IPS-20b (cell line): ENCODE results near the gene FHIT.
"Not testable (repeated sequence)": the region's sequence is repeated elsewhere in the genome, so short reads cannot be mapped to it uniquely, and the experiment has no call there.

Experiments
- H3K27ac ChIP-seq: one replicate; pipeline ENCODE4 v1.5.1; 2013; ENCODE audit warnings: low read length
- H3K27me3 ChIP-seq: 2 replicates; pipeline ENCODE4 v1.6.1; 2013; ENCODE audit warnings: mild to moderate bottlenecking, low read length, inconsistent platforms; ENCODE audit not compliant: insufficient read depth
- H3K36me3 ChIP-seq: 2 replicates; pipeline ENCODE4 v1.6.1; 2013; ENCODE audit warnings: low read depth, mild to moderate bottlenecking, inconsistent platforms, low read length, moderate library complexity; ENCODE audit not compliant: insufficient read depth
- H3K4me1 ChIP-seq: 2 replicates; pipeline ENCODE4 v1.6.1; 2013; ENCODE audit warnings: mild to moderate bottlenecking, control low read depth, inconsistent platforms, low read length, moderate library complexity; ENCODE audit not compliant: insufficient read depth
- H3K4me3 ChIP-seq: 2 replicates; pipeline ENCODE4 v1.5.1; 2013; ENCODE audit warnings: mild to moderate bottlenecking, low read length, inconsistent platforms
- H3K9ac ChIP-seq: 2 replicates; pipeline ENCODE4 v1.6.1; 2013; ENCODE audit warnings: low read depth, mild to moderate bottlenecking, inconsistent platforms, low read length, moderate library complexity
- H3K9me3 ChIP-seq: 2 replicates; pipeline ENCODE4 v1.6.1; 2013; ENCODE audit warnings: mild to moderate bottlenecking, low read depth, low read length, inconsistent platforms; ENCODE audit not compliant: insufficient read depth

The FHIT gene

GRCh38 chr3:61073566-61074165, 177.6 kb downstream of the FHIT start:
- Histone ChIP-seq H3K4me3 (no peak overlapping the region), H3K9ac (no peak overlapping the region), H3K36me3 (no peaks in the 10 kb centered on the region), H3K27me3 (no peaks in the 10 kb centered on the region), H3K27ac (no peak overlapping the region), H3K4me1 (peaks cover 2% of the 10 kb centered on the region; the same call in 1 of the 2 replicates), H3K9me3 (no peaks in the 10 kb centered on the region)

GRCh38 chr3:61068084-61068483, 183.2 kb downstream of the FHIT start:
- H3K4me3 ChIP-seq, result no peak overlapping the region
- no peaks in the 10 kb centered on the region for H3K36me3 ChIP-seq
- no peaks in the 10 kb centered on the region for H3K27me3 ChIP-seq
- H3K9ac ChIP-seq, result no peak overlapping the region
- no peak overlapping the region for H3K27ac ChIP-seq
- H3K9me3 ChIP-seq, result no peaks in the 10 kb centered on the region
- H3K4me1 ChIP-seq, result no peaks in the 10 kb centered on the region

GRCh38 chr3:61066800-61067199, 184.5 kb downstream of the FHIT start:
- Histone ChIP-seq H3K36me3 (no peaks in the 10 kb centered on the region), H3K4me3 (no peak overlapping the region), H3K27me3 (no peaks in the 10 kb centered on the region)

GRCh38 chr3:61066222-61066621, 185.0 kb downstream of the FHIT start:
- not testable (repeated sequence) for H3K27ac ChIP-seq, H3K4me3 ChIP-seq, H3K9ac ChIP-seq, H3K4me1 ChIP-seq, H3K27me3 ChIP-seq, H3K36me3 ChIP-seq, H3K9me3 ChIP-seq

More at GRCh38 chr3:61066800-61067199, 184.5 kb downstream of the FHIT start:
- no peak overlapping the region for H3K27ac ChIP-seq
- no peak overlapping the region for H3K9ac ChIP-seq
- H3K4me1 ChIP-seq, result no peaks in the 10 kb centered on the region
- H3K9me3 ChIP-seq, result no peaks in the 10 kb centered on the region

- Histone ChIP-seq H3K27me3 (no peaks in the 10 kb centered on the region), H3K9ac (no peak overlapping the region), H3K9me3 (no peaks in the 10 kb centered on the region), H3K36me3 (no peaks in the 10 kb centered on the region), H3K4me1 (no peaks in the 10 kb centered on the region), H3K27ac (no peak overlapping the region), H3K4me3 (no peak overlapping the region)
These were observed 185.7 kb downstream of the FHIT start for GRCh38 chr3:61065451-61066011.

GRCh38 chr3:61061092-61061723, 190.0 kb downstream of the FHIT start:
- Histone ChIP-seq H3K27me3 (no peaks in the 10 kb centered on the region), H3K36me3 (no peaks in the 10 kb centered on the region), H3K27ac (no peak overlapping the region), H3K4me3 (no peak overlapping the region), H3K9me3 (no peaks in the 10 kb centered on the region), H3K9ac (no peak overlapping the region), H3K4me1 (no peaks in the 10 kb centered on the region)

GRCh38 chr3:61060411-61060861, 190.8 kb downstream of the FHIT start:
- Histone ChIP-seq H3K27me3 (no peaks in the 10 kb centered on the region), H3K4me3 (no peak overlapping the region), H3K36me3 (no peaks in the 10 kb centered on the region), H3K9ac (no peak overlapping the region), H3K9me3 (no peaks in the 10 kb centered on the region), H3K4me1 (no peaks in the 10 kb centered on the region), H3K27ac (no peak overlapping the region)

GRCh38 chr3:61058836-61059235, 192.4 kb downstream of the FHIT start:
- no peak overlapping the region for H3K9ac ChIP-seq
- H3K4me3 ChIP-seq, result no peak overlapping the region
- no peaks in the 10 kb centered on the region for H3K27me3 ChIP-seq
- H3K9me3 ChIP-seq, result no peaks in the 10 kb centered on the region
- no peak overlapping the region for H3K27ac ChIP-seq
- H3K4me1 ChIP-seq, result no peaks in the 10 kb centered on the region
- no peaks in the 10 kb centered on the region for H3K36me3 ChIP-seq

- no peaks in the 10 kb centered on the region for H3K27me3 ChIP-seq
- H3K9me3 ChIP-seq, result no peaks in the 10 kb centered on the region
- H3K4me1 ChIP-seq, result no peaks in the 10 kb centered on the region
- H3K4me3 ChIP-seq, result no peak overlapping the region
- no peaks in the 10 kb centered on the region for H3K36me3 ChIP-seq
- H3K9ac ChIP-seq, result no peak overlapping the region
- no peak overlapping the region for H3K27ac ChIP-seq
These were observed 193.8 kb downstream of the FHIT start for GRCh38 chr3:61057464-61057863.

- H3K9me3 ChIP-seq, result no peaks in the 10 kb centered on the region
- no peak overlapping the region for H3K27ac ChIP-seq
- H3K4me3 ChIP-seq, result no peak overlapping the region
- H3K4me1 ChIP-seq, result no peaks in the 10 kb centered on the region
- no peaks in the 10 kb centered on the region for H3K36me3 ChIP-seq
- H3K9ac ChIP-seq, result no peak overlapping the region
- no peaks in the 10 kb centered on the region for H3K27me3 ChIP-seq
These were observed 195.8 kb downstream of the FHIT start for GRCh38 chr3:61055447-61055846.

GRCh38 chr3:61053781-61054496, 197.3 kb downstream of the FHIT start:
- Histone ChIP-seq H3K27me3 (no peaks in the 10 kb centered on the region), H3K36me3 (no peaks in the 10 kb centered on the region), H3K4me1 (no peaks in the 10 kb centered on the region), H3K27ac (no peak overlapping the region), H3K4me3 (no peak overlapping the region), H3K9ac (no peak overlapping the region), H3K9me3 (no peaks in the 10 kb centered on the region)

GRCh38 chr3:61052851-61053250, 198.4 kb downstream of the FHIT start:
- no peak overlapping the region for H3K27ac ChIP-seq
- H3K27me3 ChIP-seq, result no peaks in the 10 kb centered on the region
- no peak overlapping the region for H3K4me3 ChIP-seq

More at GRCh38 chr3:61052851-61053250, 198.4 kb downstream of the FHIT start:
- Histone ChIP-seq H3K4me1 (no peaks in the 10 kb centered on the region), H3K9ac (no peak overlapping the region), H3K9me3 (no peaks in the 10 kb centered on the region), H3K36me3 (no peaks in the 10 kb centered on the region)
